DMS 273 (cell line): Measurements from ENCODE around the gene SLC22A4.

Experiments
- DNase-seq: peaks from one replicate; lab custom pipeline; 2025; ENCODE audit not compliant: unreplicated experiment; lab: John Stamatoyannopoulos, UW

The SLC22A4 gene

GRCh38 chr5:132334812-132335211, 40.6 kb downstream of the SLC22A4 start:
- DNase-seq: no peak

GRCh38 chr5:132335402-132335801, 41.2 kb downstream of the SLC22A4 start:
- DNase-seq: no peak

- DNase-seq: no peak
These were observed 45.3 kb downstream of the SLC22A4 start for GRCh38 chr5:132339502-132339901.

GRCh38 chr5:132342291-132343180, 48.3 kb downstream of the SLC22A4 start:
- no peak for DNase-seq

- no peak for DNase-seq
These were observed 50.8 kb downstream of the SLC22A4 start for GRCh38 chr5:132344775-132345514.

GRCh38 chr5:132353486-132353995, 59.3 kb downstream of the SLC22A4 start:
- DNase-seq: no peak

- no peak for DNase-seq
These were observed 60.4 kb downstream of the SLC22A4 start for GRCh38 chr5:132354381-132355139.

- DNase-seq: no peak
These were observed 61.1 kb downstream of the SLC22A4 start for GRCh38 chr5:132355140-132355765.

GRCh38 chr5:132358775-132359174, 64.6 kb downstream of the SLC22A4 start:
- no peak for DNase-seq

GRCh38 chr5:132362086-132362485, 67.9 kb downstream of the SLC22A4 start:
- no peak for DNase-seq

GRCh38 chr5:132363431-132364112, 69.4 kb downstream of the SLC22A4 start:
- peak; percentile 62 for DNase-seq

GRCh38 chr5:132364319-132364718, 70.1 kb downstream of the SLC22A4 start:
- DNase-seq: no peak

GRCh38 chr5:132365213-132365612, 71.0 kb downstream of the SLC22A4 start:
- no peak for DNase-seq

GRCh38 chr5:132368186-132368585, 74.0 kb downstream of the SLC22A4 start:
- DNase-seq: no peak

GRCh38 chr5:132369007-132369473, 74.8 kb downstream of the SLC22A4 start:
- no peak for DNase-seq

GRCh38 chr5:132369474-132370180, 75.4 kb downstream of the SLC22A4 start, which contains the start of gene SLC22A5:
Gene SLC22A5 (plus strand): TSS chr5:132369710. CDS start chr5:132369973, 263 bp downstream.
- DNase-seq: peak; percentile 92

- no peak for DNase-seq
These were observed 76.2 kb downstream of the SLC22A4 start for GRCh38 chr5:132370181-132370970.

- DNase-seq: no peak
These were observed 76.9 kb downstream of the SLC22A4 start for GRCh38 chr5:132370971-132371602.
